D721Med (cell line): ENCODE measurements around the gene GJB2.
"Not testable (repeated sequence)": the region's sequence is repeated elsewhere in the genome, so short reads cannot be mapped to it uniquely, and the experiment has no call there.

ENCODE experiments used
- DNase-seq: peaks from one replicate; pipeline ENCODE4 v3.0.0; 2011; ENCODE audit warnings: low spot score; ENCODE audit not compliant: insufficient read length
- FAIRE-seq: peaks from 2 replicates; lab custom pipeline; 2011; peaks lifted over from hg19 to GRCh38; lab: Jason Lieb, UNC
- TF ChIP-seq, protein P1 (sequence below): IDR thresholded peaks from 2 replicates; pipeline ENCODE4 v1.5.1; 2012; ENCODE audit warnings: mild to moderate bottlenecking, control low read depth; ENCODE audit not compliant: insufficient read depth; ENCODE audit errors: missing control alignments

GJB2 gene

DNA sequence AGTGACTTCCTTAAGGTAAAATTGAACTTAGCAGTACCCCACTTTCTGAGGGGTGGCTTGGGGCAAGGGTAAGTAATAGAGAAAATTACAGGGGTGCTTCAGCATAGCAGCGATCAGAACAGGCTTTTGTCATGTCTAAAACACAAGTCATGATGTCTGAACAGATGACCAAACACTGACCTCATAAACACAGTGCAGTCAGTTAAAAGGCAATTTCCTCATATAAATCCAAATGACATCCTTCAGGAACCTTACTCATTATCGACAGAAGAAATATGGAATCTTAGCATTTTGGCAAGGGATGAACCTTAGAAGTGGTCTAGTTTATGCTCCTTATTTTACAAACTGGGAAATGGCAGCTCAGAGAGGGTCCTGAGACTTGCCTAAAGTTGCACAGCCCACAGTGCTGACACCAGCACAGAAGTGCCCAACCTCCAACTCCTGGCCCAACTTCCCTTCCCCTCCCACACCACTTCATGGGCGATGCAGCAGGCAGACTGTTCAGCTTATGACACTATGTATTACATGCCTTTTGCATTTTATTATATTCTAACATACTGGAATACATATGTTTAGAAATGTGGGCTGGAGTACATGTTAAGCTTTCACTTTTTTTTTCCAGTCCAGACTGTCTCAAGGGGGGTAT, 35.5 kb downstream of the GJB2 start:
- FAIRE-seq (no peak), DNase-seq (no peak)

DNA sequence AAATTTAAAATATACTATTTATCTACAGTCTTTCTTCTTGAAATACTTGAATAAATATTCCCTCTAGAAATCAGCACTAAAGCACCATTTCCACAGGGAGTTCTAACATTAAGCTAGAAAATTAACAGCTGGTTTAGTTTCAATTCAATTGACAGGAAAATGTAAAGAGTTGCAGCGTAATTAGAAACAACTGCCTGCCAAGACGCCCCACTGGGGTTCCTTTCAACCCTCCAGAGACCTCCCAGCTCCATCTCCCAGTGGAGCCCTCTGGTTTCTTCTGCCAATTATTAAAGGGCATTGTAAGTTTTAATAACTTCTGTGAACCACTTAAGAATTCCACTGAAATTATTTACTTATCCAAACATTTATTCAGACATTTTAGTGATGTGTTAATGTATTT, 36.0 kb downstream of the GJB2 start:
- TF ChIP-seq, protein P1, sequence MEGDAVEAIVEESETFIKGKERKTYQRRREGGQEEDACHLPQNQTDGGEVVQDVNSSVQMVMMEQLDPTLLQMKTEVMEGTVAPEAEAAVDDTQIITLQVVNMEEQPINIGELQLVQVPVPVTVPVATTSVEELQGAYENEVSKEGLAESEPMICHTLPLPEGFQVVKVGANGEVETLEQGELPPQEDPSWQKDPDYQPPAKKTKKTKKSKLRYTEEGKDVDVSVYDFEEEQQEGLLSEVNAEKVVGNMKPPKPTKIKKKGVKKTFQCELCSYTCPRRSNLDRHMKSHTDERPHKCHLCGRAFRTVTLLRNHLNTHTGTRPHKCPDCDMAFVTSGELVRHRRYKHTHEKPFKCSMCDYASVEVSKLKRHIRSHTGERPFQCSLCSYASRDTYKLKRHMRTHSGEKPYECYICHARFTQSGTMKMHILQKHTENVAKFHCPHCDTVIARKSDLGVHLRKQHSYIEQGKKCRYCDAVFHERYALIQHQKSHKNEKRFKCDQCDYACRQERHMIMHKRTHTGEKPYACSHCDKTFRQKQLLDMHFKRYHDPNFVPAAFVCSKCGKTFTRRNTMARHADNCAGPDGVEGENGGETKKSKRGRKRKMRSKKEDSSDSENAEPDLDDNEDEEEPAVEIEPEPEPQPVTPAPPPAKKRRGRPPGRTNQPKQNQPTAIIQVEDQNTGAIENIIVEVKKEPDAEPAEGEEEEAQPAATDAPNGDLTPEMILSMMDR: no peak
- DNase-seq: no peak
- no peak for FAIRE-seq

More for the DNA sequence above, 35.5 kb downstream of the GJB2 start:
- TF ChIP-seq, protein P1: no peak

GRCh38 chr13:20153290-20153689, 39.4 kb downstream of the GJB2 start:
- FAIRE-seq, DNase-seq: not testable (repeated sequence)

GRCh38 chr13:20151612-20152011, 41.1 kb downstream of the GJB2 start:
- TF ChIP-seq, protein P1: no peak
- DNase-seq (no peak), FAIRE-seq (no peak)

GRCh38 chr13:20151016-20151415, 41.7 kb downstream of the GJB2 start:
- FAIRE-seq (no peak), DNase-seq (no peak)
- TF ChIP-seq, protein P1: no peak

GRCh38 chr13:20150561-20150960, 42.2 kb downstream of the GJB2 start:
- no peak for FAIRE-seq
- TF ChIP-seq, protein P1: no peak

GRCh38 chr13:20149762-20150161, 43.0 kb downstream of the GJB2 start:
- TF ChIP-seq, protein P1: no peak
- FAIRE-seq: no peak
- DNase-seq: no peak

More at GRCh38 chr13:20150561-20150960, 42.2 kb downstream of the GJB2 start:
- DNase-seq: no peak
